ENCODE measurements around the gene MACF1.
"Not testable (repeated sequence)": the region's sequence is repeated elsewhere in the genome, so short reads cannot be mapped to it uniquely, and the experiment has no call there.

Gene MACF1

DNA sequence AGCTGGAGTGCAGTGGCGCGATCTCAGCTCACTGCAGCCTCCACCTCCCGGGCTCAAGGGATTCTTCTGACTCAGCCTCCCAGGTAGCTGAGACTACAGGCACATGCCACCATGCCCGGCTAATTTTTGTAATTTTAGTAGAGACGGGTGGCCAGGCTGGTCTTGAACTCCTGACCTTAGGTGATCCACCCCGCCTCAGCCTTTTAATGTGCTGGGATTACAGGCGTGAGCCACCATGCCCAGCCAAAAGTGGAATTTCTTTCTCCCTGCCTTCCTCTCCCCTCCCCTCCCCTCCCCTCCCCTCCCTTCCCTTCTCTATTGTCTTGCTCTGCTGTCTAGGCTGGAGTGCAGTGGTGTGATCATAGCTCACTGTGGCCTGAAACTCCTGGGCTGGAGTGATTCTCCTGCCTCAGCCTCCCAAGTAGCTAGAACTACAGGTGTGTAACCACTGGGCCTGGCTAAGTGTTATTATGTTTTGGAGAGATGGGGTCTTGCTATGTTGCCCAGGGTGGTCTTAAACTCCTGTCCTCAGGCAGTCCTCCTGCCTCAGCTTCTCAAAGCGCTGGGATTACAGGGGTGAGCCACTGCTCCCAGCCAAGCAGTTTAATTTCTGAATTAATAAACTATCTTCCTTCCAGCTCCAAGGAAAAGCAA lies 10.0 kb upstream of the MACF1 start:
- no peak for DNase-seq (ENCODE audit: low spot score)
- no peak for TF ChIP-seq CTCF (IDR thresholded peaks at IDR 0.05; ENCODE audit: extremely low read depth, missing control alignments)

DNA sequence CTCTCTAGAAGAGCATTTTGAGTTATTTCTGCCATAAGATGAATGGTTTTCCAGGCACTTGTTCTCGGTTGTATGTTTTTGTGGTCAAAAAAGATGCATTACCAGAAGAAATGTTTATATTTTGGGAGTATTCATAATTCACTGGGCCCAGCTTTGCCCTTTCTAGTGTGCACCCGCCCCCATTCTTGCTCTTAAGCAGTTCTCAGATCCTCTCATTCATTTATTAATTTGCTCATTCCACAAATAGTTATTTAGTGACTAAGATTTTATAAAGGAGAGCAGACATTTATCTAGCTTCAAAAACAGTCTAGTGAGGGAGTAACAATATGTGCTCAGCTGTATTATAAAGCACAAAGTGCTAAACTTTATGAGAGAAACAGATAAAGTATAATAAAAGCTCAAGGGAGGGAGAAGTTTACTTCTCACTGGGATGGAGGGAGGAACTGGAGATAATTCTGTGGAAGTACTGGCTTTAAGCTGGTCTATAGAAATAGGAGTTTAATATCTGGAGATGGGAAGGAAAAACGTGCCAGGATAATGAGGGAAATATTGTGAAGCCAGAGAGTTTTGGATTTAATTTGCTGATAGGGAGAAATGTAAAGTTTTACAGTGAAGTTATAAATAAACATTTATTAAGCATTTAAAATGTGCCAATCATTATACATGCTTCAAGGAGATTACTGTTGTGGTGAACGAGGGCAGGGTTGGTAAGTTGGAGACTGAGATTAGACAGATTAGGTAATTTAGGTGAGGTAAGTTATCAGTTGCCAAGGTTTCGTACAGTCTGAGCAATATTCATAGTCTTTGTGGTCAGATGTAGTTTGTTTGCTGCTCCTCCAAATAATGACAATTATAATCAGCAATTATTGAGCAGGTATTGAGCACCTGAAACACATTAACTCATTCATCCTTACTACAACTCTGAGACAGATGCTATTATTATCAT lies 9.1 kb upstream of the MACF1 start:
- no peak for TF ChIP-seq CTCF (IDR thresholded peaks at IDR 0.05; ENCODE audit: extremely low read depth, missing control alignments)
- DNase-seq (ENCODE audit: low spot score): no peak

- DNase-seq (ENCODE audit: low spot score): peak; percentile 53
- TF ChIP-seq CTCF (IDR thresholded peaks at IDR 0.05; ENCODE audit: extremely low read depth, missing control alignments): no peak
Measured at GRCh38 chr1:39196244-39197215, 8.0 kb upstream of the MACF1 start.

GRCh38 chr1:39199593-39199992 lies 4.9 kb upstream of the MACF1 start:
- DNase-seq (ENCODE audit: low spot score): no peak
- TF ChIP-seq CTCF (IDR thresholded peaks at IDR 0.05; ENCODE audit: extremely low read depth, missing control alignments): no peak

DNA sequence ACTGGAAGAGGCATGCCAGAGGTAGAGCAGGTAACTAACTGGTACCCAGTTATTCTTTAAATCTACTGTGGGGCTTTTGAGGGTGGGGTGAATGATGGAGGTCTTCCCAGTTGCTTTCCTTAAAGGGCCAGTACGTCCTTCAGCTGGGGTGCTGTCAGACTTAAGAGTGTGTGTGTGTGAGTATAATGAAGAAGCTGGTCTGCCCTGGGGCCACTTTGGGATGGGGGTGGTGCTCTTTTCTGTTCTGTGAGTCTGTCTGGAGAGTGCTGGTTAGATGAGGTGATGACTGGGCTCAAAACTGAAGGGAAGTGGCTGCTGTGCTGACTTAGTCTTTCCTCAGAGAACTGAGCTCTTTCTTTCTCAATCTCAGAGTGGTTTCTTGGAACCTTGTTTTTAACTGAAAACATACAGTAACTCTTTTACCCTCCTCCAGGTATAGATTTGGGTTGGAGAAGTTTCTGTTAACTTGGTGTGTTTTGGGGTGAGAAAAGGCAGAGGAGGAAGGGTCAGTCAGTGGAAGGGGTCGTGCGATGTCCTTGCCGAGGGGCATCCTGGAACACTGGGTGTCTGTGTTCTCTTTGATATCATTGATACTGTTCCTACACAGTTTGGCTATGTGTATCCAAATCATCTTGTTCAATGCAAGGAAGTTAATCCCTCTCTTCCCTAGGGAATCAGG lies 746 bp downstream of the MACF1 start:
- DNase-seq (ENCODE audit: low spot score): peak; percentile 40
- TF ChIP-seq CTCF (IDR thresholded peaks at IDR 0.05; ENCODE audit: extremely low read depth, missing control alignments): no peak

DNA sequence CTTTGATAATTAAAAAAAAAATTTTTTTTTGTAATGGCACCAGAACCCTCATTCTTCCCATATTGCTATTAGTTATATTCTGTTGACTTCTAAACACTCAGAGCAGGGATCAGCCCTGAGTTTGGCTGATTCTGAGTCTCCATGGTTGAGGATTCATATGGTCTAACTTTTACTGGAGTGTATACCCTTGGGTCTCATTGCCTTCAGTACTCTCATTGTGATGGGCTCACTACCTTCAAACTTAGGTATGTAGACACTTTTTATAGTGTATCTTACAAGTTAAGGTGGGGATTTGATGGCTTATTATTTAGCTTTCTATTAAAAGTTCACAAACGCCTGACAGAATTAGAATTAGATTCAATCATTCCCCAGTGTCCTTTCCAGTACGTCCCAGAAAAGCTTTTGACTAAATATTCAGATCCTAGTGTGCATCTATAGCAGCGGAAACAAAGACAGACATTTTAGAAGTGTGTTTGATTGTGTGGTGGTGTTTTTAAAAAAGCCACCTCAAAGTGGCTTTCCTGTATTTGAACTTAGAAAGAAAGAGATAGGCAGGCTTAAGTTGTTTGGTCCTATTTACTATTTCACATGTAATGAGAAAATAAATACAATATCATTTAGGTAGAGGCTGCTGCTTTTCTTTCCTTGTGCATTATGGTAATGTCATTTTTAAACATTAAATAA lies 1.4 kb downstream of the MACF1 start:
- TF ChIP-seq CTCF (IDR thresholded peaks at IDR 0.05; ENCODE audit: extremely low read depth, missing control alignments): no peak
- no peak for DNase-seq (ENCODE audit: low spot score)

GRCh38 chr1:39208360-39208759 lies 3.9 kb downstream of the MACF1 start:
- not testable (repeated sequence) for DNase-seq (ENCODE audit: low spot score)
